ENCODE measurements around the gene PRRT4.

Gene PRRT4

GRCh38 chr7:128361411-128362379 is at the start of gene PRRT4:
Gene PRRT4 (minus strand): TSS chr7:128361690.
- DNase-seq: no peak

DNA sequence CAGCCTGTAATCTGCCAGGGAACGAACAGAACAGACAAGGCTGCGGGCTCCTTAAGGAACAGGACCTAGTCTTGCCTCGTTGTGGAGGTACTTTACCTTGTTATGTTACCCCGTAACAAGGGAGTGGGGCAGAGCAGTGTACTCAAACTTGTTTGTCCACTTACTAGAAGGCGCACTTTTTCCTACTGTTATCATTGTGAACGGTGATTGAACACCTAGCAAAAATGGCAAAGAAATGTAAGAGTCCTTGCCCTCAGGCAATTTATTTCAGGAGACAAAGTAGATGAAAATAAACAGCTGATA is 48.9 kb upstream of the PRRT4 start:
- DNase-seq: no peak

- DNase-seq: peak; percentile 85
Observed at GRCh38 chr7:128409596-128410450, 48.3 kb upstream of the PRRT4 start, which contains the start of gene IMPDH1. Gene IMPDH1 (minus strand): TSS chr7:128409982. CDS start chr7:128409901, 81 bp downstream.

GRCh38 chr7:128408709-128409595 is 47.5 kb upstream of the PRRT4 start:
- no peak for DNase-seq

- DNase-seq: no peak
Observed at GRCh38 chr7:128407751-128408708, 46.5 kb upstream of the PRRT4 start.

DNA sequence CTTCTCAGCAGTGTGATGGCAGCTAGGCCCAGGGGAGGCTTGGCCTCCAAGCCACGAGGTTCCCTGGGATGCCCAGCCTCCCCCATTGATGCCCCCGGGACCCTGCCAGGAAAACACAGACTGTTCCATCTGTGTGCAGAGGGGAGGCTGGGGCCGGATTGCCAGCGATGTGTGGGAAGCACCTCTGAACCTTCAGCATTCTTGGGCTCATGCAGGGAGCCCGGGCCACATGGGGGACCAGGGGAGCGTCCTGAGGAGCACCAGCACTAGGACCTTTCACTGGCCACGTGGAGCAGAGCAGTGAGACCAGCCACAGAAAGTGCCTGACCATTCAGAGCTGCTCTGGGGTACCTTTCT is 45.7 kb upstream of the PRRT4 start:
- DNase-seq: no peak

DNA sequence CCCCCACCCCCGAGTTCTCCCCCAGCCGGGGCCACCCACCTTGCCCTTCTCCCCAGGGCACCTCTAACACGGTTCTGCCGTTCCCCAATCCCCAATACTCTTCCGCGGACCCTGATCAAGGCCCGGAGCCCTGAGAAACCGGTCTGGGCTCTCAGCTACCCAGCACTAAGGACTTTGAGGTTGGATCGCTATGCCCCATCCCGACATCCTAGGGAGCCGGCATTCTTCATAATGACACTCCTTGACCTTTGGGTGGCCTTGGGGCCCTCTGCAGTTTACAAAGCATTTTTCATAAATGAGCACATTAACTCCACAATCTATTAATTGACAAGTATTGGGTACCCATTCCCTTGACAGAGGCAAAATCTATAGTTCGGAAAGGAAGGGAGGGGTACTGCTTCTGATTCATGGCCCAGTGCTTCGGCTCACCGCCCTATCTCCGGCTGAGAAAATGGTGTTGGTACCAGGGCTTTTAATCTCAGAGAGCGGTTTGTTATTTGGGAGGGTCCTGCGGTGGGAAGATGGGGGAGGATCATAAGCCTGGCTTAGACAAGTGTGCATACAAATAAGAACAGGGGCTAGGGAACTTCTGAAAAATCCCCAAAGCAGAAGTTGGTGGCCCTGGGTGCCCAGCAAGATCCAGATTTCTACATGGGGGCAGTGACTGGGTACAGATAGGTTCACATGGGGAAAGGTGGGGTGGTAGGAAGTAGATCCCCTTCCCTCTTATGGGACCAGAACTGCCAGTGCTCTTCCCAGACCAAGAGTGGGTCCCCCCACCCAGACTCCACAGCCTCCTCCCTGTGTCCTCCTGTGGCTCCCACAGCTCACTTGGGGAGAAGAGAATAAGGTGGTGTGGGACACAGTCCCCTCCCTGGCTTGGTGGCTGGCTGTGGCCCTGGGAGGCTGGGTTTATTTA is 45.1 kb upstream of the PRRT4 start:
- DNase-seq: no peak

DNA sequence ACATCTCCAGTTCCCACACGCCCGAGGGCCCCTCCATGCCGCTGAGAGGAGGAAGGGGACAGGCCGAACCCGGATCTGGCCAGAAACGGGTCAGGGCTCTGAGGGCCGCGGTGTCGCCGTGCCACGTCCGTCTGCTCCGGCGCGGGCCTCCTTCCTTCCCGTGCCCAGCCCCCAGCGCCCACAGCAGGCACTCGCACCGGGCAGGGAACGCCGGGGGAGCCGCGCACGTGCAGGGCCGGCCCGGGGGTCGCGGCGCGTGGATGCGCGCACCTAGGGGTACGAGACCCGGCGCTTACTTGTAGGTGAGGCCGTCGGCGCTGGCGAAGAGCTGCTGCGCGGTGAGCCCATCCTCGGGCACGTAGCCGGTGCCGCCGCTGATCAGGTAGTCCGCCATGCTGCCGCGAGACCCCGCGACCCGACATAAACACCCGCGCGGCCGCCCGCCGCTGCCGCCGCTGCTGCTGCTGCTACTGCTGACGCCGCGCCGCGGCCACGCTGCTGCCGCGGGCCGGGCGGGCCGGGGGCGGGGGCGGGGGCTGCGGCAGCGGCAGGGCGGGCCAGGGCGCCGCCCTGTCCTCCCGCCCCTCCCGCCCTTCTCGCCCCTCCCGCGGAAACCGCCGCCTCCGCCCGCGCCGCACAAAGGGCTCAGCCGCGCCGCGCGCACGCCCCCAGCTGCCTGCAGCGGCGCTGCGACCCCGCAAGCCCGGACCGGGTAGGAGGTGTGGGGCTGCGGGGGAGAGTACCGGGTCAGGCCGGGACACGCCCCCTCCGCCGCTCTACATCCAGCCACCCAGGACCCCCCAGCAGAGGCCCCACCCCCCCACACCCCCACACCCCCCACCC is 44.2 kb upstream of the PRRT4 start:
- DNase-seq: peak; percentile 50

GRCh38 chr7:128404886-128405470 is 43.5 kb upstream of the PRRT4 start:
- no peak for DNase-seq

- no peak for DNase-seq
Observed at GRCh38 chr7:128404143-128404681, 42.7 kb upstream of the PRRT4 start.

- DNase-seq: no peak
Observed at GRCh38 chr7:128403676-128404075, 42.2 kb upstream of the PRRT4 start.

- DNase-seq: no peak
Observed at GRCh38 chr7:128402356-128402755, 40.9 kb upstream of the PRRT4 start.

DNA sequence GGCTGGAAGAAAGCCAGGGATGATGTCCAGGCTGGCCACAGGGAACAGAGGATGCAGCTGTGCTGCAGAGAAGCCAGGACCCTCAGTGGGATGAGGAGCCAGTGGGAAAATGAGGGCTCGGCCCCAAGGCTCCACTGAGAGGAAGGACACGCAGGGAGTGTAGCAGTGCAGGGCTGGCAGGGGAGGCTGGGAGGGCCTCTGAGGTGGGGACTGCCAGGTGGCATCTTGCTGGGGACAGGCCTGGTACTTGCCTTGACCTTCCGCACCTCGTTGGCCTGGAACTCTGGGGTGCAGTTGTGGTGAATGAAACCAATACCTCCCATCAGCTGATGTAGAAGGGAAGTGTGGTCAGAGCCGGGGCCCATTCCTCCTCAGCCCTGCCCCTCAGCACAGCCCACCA is 39.1 kb upstream of the PRRT4 start:
- DNase-seq: no peak

DNA sequence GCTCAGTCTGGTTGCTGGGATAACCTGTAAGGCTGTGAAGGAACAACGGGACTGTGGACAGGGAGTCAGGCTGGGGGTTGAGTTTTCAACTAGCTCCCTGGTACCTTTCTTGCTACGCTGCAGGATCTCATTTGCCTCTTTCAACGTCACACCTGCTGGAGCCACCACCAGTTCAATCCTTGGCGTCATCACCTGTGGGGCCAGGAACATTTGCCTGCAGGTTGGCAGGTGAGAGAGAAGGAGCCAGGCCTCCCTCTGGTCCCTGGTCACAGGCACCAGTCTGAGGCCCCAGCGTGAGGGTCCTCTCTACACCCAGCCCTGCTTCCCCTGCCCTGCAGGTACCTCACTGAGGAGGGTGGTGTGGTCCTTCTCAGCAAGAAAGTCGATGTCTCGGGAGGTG is 38.5 kb upstream of the PRRT4 start:
- no peak for DNase-seq

DNA sequence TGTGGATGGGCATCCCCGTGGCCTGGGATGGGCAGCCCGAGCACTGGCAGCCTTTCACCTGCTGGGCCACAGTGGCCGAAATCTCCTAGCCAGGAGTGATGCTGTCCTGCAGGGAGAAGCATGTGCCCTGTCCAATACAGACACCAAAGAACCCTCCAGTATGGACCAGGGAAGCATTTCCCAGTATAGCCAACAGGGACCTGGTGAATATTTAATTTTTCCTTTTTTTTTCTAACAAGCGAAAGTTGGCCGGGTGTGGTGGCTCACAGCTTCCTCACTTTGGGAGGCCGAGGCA is 37.3 kb upstream of the PRRT4 start:
- no peak for DNase-seq

GRCh38 chr7:128398016-128398840 is 36.7 kb upstream of the PRRT4 start:
- DNase-seq: peak; percentile 31

DNA sequence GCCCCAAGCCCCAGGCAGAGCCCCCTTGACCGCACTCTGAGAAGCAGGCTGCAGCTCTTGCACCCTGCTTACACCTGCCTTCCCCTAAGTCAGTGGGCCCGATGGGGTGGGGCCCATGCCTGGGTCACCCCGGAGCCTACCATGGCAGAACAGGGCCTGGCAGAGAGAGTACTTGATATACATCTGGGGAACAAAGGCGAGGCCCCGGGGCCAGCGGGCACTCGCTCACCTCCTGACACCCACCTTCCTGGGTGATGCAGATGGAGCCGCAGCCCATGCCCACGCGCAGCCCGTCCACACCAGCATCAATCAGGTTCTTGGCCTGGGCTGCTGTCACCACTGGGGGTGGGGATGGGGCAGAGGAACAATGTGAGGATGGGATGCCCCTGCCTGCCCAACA is 34.9 kb upstream of the PRRT4 start:
- no peak for DNase-seq

GRCh38 chr7:128395748-128396147 is 34.3 kb upstream of the PRRT4 start:
- no peak for DNase-seq

Measured in fibroblast of skin of right quadriceps (primary cell).